GM19240 (cell line): ENCODE results near the gene LTBP2.

Source experiments
- DNase-seq: peaks from one replicate; pipeline ENCODE4 v3.0.0; 2011; ENCODE audit warnings: low spot score; ENCODE audit not compliant: insufficient read length

Gene LTBP2

DNA sequence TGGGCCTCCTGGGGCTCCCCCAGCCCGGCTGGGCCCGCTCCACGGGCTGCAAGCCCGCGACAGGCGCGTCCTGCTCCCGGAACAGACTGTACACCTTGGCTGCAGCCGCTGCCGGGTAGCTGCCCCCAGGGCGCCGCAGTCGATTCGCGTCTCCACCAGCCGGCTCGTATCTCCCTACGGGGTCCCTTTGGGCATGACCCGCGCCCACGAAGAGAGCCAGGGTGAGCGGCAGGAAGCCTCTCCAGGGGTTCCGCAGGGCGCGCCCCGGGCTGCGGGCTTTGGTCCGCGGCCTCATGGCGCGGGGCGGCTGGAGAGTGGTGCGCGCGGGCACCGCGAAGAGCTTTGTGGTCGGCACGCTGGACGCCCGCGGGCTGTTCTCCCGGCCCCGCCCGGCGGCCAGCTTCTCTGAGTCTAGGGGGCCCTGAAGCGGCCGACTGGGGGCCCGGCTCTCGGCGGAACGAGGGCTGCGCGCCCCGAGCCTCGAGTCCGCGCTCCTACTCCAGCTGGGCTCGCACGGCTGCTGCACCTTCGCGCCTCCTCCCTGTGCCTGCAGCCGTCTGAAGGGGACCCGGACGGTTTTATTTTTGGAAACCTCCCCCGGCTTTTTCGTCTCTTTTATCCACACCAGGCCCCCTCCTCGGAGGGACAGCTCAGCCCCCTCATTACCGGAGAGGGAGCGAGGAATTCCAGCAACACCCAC lies at the start of gene LTBP2:
TSS of gene LTBP2 (minus strand) at position 588 of the 700 bp plus-strand sequence. CDS start at position 295, 293 bp downstream.
- no peak for DNase-seq

DNA sequence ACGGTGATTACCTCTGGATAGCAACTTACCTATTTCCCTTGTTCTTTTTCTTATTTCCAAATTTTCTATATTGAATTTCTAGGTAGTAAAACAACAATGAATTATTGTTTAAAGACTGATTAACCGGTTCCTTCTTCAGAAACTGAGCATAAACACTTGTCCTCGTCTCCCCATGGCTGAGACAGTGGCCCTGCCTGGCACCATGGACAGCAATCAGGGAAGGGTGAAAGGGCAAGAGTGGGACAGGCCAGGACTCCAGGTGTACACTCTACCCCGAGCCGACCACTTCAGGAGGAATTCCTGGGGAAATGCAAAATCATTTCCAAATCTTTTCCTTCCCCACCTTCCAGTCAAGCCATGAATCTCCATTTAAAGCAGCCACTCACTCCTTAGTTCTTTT lies 48.8 kb upstream of the LTBP2 start:
- DNase-seq: no peak

DNA sequence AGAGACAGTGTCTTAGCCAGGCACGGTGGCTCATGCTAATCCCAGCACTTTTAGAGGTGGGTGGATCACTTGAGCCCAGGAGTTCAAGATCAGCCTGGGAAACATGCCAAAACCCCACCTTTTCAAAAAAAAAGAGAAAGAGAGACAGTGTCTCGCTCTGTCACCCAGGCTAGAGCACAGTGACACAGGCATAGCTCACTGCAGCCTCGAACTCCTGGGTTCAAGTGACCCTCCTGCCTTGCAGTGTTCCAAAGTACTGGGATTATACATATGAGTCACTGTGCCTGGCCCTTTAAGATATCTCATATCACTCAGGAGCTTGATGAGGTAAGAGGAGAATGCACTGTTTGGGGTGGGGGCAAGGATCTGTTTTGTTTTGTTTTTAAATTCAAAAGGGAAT lies 48.1 kb upstream of the LTBP2 start:
- no peak for DNase-seq

DNA sequence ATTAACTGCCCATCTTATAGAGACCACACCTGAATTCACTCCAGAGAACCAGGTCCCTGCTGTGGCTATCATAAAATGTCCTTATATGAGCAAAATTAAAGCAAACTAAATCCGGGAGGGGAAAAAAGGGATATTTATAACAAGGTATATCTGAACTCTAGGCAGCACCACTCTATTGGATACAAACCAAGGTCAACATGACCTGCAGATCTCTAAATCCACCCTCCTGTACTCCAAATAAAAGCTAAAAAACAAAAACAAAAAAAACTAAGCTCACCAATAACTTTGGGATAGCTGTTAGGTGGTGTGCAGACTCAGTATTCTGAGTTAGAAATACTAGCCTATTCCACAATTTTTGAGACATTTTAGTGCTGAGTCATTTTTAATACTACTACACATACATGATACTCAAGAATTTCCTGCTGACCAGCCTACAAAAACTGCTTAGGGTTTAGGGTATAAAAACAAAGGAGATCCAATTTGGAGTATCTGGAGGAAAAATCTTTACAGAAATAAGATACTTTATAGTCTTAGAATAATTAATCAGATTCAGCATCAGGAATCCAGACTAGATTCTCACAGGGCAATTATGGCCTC lies 46.6 kb upstream of the LTBP2 start:
- DNase-seq: no peak

DNA sequence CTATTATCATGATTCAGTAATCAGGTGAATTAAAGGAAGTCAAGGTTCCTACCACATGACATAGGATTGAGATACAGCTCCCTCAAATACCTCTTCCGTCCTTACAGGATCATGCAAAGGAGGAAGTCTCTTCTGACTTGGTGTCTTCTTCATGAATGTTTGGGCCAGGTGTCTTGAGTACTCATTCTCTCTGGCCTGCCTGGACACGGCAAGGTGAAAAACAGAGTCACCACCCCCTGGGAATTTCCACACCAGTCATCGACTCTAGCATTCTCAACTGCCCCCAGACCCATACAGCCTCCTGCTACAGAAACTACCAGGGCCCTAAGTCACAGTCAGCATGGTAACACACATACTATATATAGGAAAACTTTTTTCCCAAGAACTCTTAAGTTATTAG lies 44.9 kb upstream of the LTBP2 start:
- no peak for DNase-seq

DNA sequence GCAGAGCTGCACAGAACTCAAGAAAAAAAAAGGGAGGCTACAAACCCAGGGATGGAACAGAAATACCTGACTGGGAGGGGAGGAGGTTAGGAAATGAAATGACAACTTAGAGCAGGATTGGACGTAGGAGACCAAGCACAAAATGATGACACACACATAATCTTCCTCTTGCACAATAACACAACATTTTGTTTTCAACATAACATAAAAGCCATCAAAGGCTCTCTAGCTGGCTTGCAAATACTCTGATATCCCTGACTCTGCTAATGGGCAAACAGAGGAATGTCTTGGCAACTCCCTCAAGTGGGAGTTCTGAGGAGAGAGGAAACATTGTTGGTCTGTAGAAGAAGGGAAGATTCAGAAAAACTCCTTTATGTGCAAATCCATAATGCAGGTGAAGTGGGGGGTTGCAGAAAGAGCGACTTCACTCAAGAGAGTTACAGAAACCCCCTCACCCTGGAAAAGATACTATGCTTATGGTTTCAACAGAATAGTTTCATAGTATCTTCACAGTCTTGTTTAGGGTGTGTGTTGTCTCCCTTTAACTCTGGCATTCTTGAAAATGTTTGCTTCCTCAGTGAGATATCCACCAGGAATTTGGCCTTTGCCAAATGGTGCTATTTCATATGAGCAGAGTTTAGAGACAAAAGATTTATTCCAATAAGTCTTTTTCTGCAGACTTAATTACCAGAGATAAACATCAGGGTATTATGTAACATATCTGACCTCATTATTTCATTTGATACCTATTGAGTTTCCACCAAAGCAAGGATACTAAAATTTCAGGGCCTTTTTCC lies 43.8 kb upstream of the LTBP2 start:
- DNase-seq: no peak

DNA sequence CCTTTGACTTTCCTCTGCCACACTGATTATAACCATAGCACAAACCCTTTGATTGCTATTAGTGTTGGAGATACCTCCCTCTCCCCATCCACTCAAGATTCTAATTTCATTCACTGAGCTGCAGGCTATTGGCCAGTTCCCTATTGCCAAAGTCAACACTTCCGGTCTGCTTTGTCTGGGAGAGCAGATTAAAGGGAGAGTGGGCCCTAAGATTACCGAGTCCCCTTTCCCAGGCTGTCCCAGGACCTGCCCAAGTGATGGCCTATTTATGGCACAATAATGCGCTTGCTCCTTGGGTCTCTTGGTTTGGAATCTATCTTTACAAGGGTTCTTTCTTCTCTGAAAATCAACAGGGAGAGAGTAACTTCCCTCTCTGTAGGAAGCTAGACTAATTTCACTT lies 42.9 kb upstream of the LTBP2 start:
- no peak for DNase-seq

DNA sequence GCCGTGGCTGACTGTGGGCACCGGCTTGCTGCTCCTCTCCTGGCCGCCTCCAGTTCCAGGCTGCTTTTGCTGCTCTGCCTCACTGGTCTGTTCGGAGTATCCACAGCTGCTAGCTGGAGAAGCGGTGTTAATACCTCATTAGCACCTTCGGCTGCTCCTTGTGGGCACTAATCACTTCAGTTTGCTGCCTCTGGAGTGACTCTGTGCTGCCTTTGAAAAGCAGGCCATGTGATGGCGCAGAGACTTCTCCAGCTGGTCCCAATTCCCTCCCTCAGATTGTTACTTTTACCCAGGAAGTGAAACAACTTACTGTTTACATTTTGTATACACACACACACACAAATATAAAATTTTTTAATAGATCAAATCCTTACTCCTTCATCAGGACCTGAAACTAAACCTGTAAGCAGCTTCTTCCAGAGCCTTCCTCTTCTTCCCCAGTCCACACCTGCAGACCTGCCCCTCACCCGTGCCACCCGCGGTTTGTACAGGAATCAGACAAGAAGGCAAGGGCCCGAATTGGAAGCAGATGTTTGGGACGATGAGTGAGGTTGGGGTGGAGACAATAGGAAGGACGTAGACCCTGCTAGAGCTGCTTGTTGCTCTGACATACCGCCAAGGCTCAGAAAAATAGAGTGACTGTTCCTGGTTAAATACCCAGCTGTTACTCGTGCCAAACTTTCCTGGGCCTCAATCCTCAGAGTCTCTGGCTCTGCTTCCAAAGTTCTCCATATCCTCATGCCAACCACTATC lies 41.5 kb upstream of the LTBP2 start:
- no peak for DNase-seq

DNA sequence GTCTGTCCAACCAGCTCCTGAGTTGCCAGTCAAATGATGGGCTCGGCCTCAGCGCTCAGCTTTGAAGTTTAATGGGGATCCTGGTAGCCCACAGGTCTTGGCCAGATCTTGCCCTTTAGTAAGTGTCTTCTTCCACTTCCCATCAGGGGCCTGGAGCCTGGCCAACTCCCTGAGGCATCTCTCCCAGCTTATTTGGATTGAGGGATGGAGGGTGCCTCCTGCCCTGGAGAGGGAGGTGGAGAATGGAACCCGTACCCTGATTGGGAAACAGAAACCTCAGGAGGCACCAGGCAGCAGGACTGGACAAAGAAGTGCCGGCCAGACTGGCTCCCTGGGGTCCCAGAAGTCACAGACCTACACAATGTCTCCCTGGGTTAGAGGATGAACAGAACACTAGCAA lies 40.5 kb upstream of the LTBP2 start:
- DNase-seq: no peak

DNA sequence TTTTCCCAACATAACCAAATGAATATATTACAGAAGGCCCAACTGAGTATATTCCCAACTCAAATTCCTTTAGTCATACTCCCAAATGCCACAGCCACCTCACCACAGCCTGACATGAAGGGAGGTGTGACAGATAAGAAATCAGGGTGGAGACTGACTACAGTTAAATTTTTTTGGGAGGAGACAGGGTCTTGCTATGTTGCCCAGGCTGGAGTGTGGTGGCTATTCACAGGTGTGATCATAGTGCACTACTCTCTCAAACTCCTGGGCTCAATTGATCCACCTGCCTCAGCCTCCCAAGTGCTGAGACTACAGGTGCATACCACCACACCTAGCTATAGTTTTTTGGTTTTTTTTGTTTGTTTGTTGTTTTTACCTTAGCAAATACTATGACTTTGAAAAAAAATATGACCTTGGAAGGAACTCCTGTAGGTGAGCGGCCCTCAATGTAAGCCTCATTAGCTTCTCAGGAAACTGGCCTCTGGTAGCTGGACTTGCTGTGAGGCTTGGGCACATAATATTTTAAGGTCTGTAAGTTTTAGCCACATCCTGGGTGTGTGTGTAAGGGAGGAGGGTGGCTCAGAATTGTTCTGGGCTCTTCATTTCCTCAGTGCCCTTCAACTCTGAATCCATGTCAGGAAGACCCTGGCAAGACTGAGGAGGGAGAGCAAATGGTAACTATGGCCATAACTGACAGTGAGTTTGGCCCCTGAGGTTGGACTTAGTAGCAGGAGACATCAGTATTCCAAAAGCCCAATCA lies 39.1 kb upstream of the LTBP2 start:
- no peak for DNase-seq

DNA sequence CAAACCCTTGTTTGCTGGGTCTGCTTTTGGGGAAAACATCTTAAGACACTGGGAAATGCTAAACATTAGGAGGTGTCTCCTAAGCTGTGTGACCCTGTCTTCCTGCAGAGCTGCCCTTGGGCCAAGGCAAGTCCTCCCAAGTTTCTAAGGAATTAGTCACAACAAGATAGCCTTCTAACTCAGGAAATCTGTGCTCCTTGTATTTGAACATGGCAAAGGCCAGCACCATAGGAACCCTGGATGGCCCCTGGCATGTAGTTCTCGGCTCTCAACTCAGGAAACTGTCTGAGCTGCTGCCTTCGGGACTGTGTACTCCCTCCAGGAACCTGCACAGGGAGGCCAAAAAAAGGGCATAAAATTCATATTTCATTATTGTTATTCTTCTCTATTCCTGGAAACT lies 37.6 kb upstream of the LTBP2 start:
- no peak for DNase-seq

DNA sequence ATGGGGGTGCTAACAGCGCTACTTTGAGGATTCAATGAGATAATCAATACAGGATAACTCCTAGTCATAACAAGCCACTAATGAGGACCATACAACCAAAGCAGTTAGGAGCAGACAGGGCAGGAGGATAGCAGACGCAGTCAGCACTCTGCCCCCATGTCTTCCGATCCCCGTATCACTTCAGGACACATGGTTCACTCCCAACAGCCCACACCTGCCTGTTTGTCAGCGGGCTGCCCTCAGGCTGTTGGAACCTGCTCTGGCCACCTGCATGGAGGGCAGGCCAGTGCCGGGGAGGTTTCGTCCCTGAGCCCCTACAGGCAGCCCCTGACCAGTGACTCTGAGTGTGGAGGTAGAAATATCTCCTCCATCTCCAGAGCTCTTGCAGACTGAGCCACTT lies 37.1 kb upstream of the LTBP2 start:
- DNase-seq: no peak

DNA sequence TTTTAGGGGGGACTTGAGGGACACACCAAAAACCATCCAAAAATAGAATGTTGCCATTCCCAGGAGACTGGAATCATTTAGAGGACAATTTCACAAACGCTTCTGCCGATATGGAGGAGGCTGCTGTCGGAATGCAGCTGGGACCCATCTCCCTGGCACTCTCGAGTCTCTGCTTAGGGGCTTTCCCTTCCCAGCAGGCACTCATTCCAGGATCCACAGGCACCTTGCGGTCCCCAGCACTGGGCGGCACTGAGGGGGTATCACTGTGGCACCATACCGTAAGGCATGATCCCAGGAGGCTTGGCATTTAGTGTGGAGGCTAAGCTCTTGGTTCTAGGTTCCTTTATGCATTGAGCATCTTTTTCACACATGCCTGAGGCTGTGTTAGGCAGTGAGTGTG lies 36.6 kb upstream of the LTBP2 start:
- no peak for DNase-seq

DNA sequence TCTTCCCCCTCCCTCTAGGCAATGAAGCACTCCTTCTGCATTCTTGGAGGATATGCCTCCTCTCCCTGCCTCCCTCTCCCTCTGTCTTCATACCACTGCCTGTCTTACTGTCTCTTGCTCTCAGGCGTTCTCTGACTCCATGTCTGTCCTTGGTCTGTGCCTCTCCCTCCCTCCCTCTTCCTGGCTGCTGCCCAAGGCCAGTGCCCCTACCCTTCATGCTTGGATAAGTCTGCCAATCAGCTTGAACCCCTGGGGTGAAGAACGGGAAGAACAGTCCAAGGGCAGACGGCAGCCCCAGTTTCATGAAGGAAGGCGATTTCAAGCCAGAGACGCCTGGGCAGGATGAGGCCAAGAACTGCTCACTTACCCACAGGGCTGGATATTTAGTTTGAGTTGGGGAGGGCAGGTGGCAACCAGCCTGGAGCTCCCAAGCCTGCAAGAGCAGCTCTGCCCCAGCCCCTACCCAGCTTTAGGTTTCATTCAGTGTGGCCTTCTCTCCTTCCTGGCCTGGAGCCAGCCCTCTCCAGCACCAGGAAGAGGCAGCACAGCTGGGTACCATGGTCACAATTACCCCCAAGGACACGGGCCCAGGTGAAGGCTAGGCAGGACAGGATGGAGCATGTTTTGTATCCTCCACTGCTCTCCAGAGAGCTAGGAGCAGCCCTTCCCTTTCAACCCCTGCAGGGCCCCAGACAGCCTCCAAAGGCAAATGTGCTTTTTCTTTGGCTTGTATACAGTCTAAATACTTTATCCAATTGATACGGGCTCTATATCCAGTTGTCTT lies 35.8 kb upstream of the LTBP2 start:
- no peak for DNase-seq

DNA sequence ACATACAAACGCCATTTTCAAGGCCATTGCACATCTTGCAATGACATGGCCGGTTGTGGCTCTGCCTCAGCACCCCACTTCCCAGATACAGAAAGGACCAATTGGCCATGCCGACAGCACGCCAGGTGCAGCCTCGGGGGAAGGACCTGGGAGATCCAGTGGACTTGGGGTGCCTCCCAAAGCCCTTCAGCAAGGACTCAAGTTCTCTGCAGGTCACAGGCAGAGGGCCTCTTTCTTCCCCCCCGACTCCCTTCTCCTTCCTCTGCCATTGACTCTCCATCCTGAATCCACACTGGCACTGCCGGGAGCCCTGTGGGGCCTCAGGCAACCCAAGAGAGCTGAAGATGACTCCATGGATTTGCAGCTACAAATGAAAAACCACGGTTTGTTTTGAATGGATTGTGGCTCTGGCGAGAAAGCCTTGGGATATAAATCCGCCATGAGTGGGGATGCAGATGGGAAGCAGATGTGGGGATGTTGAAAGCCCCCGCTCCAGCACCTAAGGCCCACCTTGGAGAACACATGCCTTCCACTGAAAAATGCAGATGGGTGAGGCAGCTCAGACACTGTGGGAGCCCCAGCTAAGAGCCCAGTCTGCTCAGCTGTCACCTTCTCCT lies 35.1 kb upstream of the LTBP2 start:
- no peak for DNase-seq

DNA sequence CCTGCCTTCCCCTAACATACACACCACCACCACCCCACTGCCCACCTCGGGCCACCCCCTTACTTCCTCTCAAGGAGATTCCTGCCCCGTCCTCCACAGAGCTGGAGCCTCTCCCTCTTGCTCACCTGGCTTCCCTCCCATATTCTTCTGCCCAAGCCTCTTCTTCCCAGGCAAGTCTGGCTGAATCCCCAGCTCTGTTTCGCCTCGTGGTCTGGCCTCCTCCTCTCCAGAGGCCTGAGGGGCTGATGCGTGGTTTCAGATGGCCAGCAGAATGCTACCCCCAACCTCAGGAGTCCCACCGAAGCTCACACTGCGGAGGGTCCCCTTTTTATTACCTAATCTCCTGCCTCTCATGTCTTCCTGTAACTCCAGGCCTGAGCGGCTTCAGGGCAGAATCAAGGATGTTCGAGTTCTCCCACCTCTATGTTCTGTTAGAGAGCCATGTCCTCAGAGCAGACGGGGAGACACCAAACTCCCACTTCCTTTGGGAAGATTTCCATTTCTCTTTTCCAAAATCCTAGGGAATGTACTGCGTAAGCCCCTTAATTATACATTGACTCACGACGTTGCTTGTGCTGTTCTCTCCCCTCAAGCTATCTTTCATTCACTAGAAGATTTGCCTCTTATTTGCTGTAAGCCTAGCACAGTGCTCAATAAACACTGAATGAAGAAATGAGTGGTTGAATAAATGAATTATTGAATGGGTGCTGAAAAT lies 33.9 kb upstream of the LTBP2 start:
- no peak for DNase-seq

DNA sequence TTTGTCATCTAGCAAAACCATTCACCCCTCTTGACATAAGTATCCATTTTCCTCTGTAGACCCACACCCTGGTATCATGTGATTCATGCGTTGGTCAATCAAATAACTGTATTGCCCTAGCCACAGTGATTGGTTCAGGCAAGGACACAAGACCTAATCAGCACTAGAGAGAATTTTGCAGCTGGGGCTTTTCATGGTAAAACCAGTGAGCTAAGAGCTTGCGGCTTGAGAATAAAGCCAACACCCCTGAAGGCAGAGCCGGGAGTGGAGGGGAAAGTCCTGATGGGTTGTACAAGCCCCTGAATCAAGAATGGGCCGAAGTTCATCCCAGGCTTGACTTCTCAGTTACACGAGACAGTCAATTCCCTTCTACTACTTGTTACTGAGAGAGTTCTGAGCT lies 33.2 kb upstream of the LTBP2 start:
- no peak for DNase-seq

DNA sequence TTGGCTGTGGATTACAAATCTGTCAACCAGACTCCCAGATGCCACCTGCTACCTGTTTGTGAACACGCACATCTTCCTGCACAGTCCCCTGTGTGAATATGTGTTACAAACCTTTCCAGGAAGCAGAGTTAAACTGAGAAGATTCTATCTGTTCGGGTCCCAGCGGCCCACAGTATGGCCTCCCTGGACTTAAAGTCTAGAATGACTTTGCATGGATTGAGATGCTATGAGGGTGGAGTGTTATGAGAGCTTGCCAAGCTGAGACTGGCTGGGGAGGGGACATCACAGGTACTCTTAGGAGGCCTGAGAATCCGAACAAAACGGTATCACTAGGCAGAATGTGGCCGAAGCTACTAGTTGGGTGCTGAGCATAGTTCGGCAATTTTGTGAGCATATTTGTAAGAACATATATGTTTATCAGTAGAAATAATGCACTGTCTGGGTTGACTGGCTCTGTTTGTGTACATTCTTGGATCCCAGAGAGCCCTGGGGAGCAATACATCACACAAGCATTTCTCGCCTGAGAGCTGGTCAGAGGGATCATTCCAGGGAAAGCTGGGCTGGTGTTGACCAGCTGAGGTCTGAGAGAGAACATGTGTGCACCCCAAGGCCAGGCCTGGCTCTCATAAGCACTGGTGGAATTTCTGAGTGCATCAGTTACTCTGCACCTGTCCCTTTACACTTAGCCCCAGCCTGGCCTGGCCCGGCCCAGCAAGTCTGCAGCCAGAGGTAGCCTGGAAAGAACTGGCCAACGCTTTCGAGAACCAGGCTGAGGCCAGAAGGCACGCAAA lies 29.8 kb upstream of the LTBP2 start:
- DNase-seq: no peak

DNA sequence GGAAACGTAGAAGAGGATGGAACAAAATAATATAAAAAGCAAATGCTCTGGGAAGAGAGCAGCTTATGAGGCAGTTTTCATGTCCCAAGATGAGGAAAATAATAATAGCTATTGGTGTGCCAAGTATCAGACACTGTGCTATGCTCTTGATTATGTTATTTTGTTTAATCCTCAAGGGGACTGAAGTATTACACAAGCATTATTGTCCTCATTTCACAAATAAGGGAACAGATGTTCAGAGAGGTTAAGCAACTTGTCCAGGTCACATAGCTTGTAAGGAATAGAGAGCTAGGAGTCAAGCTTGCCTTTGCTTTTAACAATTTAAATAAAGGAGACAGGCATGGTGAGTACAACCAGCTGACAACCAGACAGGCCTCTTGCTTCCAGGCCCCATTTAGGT lies 26.9 kb upstream of the LTBP2 start:
- DNase-seq: no peak
